Measurements from ENCODE around the gene TMTC3.

The TMTC3 gene

GRCh38 chr12:88127099-88127498 lies 15.0 kb upstream of the TMTC3 start:
- no peak for TF ChIP-seq CTCF (IDR thresholded peaks at IDR 0.05)

GRCh38 chr12:88127855-88128254 lies 14.3 kb upstream of the TMTC3 start:
- no peak for TF ChIP-seq CTCF (IDR thresholded peaks at IDR 0.05)

GRCh38 chr12:88132392-88132791 lies 9.7 kb upstream of the TMTC3 start:
- TF ChIP-seq CTCF (IDR thresholded peaks at IDR 0.05) = no peak

GRCh38 chr12:88141425-88141773 lies 708 bp upstream of the TMTC3 start:
- no peak for TF ChIP-seq CTCF (IDR thresholded peaks at IDR 0.05)

- TF ChIP-seq CTCF (IDR thresholded peaks at IDR 0.05) = no peak
Measured at GRCh38 chr12:88142610-88142991, 494 bp downstream of the TMTC3 start.

GRCh38 chr12:88144037-88144436 lies 1.9 kb downstream of the TMTC3 start:
- TF ChIP-seq CTCF (IDR thresholded peaks at IDR 0.05) = no peak

GRCh38 chr12:88144546-88145468 lies 2.7 kb downstream of the TMTC3 start:
- TF ChIP-seq CTCF (IDR thresholded peaks at IDR 0.05) = no peak

Data from LNCAP (cell line).